ENCODE measurements around the gene HDLBP.

GRCh38 chr2:241225545-241225944 lies 89.9 kb downstream of the HDLBP start:
- no peak for TF ChIP-seq GATA3 (IDR thresholded peaks at IDR 0.05; ENCODE audit: low read depth, low read length)
- no peak for TF ChIP-seq GATA2 (IDR thresholded peaks at IDR 0.05; ENCODE audit: low read depth, low read length)

All from SH-SY5Y (cell line).